Measurements from ENCODE around the gene MPG.

The MPG gene

GRCh38 chr16:83781-84615 lies 6.0 kb downstream of the MPG start:
- DNase-seq = no peak

- DNase-seq = peak; percentile 24
Observed at GRCh38 chr16:84718-85406, 6.8 kb downstream of the MPG start.

DNA sequence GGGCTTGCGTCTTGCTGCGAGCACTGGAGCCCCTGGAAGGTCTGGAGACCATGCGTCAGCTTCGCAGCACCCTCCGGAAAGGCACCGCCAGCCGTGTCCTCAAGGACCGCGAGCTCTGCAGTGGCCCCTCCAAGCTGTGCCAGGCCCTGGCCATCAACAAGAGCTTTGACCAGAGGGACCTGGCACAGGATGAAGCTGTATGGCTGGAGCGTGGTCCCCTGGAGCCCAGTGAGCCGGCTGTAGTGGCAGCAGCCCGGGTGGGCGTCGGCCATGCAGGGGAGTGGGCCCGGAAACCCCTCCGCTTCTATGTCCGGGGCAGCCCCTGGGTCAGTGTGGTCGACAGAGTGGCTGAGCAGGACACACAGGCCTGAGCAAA lies 7.4 kb downstream of the MPG start:
- DNase-seq = no peak

GRCh38 chr16:85865-86264 lies 7.8 kb downstream of the MPG start:
- no peak for DNase-seq

- DNase-seq = no peak
Observed at GRCh38 chr16:86483-86952, 8.5 kb downstream of the MPG start.

- no peak for DNase-seq
Observed at GRCh38 chr16:88613-89012, 10.6 kb downstream of the MPG start.

DNA sequence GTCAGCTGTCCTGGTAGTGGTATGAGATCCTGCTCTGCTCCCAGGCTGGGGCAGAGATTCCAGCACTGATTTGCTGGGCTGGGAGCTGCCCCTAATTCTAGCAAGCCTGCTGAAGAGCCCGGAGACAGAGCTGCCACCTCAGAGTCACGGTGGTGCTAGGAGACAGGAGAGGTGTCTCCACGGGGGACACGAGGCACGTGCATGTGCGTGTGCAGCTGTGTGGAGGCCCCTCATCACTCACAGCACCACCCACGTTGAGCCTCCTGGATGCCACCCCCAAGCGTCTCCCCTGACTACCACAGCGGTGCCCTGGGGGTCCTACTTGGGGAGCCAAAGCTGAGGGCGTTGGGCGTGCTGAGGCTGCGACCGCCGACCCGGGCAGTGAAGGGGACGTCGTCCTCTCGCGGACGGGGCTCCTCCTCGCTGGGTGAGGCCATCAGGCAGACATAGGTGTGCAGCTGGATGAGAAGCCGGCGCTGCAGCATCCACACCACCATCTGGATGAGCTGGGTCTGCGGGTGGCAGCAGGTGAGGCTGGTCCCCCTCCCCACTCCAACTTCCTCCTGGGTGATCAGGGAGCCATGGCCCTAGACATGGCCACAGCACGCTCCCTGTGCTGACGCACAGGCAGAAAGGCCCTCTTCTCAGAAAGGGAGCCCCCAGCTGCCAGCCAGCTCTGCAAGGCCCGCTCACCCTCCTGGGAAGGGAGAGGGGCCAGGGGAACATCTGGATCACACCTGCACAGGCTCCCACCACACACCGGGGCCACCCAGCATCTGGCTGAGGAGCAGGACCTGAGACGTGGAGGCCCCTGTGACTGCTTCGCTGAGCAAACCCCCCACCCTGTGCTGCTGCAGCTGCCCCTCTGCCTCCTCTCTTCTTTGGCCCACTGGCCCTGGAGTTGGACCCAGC lies 11.6 kb downstream of the MPG start:
- DNase-seq = no peak

- no peak for DNase-seq
Observed at GRCh38 chr16:91484-91883, 13.5 kb downstream of the MPG start.

DNA sequence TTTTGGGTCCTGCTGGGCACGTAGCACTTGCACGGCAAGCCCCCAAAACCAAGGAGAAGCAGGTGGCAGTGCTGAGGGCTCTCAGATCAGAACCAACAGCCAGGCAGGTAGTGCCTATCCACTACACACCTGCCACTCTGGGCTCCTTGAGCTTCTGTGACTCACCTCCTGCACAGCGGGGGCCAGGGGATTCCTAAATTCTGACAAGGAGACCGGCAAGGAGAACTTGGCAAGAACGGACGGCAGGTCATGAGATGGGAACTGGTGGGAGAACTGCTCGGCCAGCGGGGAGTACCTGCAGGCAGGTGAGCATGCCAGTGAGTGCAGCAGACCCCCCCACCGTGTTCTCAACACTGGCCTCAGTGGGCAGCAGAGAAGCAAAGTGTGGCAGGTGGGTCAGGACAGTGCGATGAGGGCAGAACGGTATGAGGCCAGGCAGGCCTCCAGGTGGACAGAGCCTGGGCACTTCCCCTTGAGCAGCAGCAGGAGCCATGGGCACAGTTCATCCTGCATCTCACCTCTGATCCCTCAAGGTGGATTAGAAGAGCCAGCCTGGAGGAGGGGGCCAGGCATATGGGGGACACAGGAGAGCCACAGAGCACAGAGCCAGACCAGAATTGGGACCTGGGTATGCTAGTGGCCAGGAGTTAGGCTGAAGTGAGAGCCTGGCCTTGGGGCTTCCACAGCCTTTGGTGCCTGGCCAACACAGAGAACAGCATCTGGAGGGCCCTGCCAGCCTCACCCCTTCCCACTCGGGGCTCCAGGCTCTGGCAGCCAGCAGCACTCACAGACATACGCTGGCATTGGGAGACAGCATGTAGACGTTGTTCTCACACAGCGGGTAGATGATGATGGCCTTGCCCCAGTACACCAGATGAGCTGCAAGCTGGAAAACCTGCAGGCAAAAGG lies 14.7 kb downstream of the MPG start:
- no peak for DNase-seq

GRCh38 chr16:94918-95265 lies 16.9 kb downstream of the MPG start:
- no peak for DNase-seq

GRCh38 chr16:96935-97381 lies 18.9 kb downstream of the MPG start:
- DNase-seq = peak; percentile 85

DNA sequence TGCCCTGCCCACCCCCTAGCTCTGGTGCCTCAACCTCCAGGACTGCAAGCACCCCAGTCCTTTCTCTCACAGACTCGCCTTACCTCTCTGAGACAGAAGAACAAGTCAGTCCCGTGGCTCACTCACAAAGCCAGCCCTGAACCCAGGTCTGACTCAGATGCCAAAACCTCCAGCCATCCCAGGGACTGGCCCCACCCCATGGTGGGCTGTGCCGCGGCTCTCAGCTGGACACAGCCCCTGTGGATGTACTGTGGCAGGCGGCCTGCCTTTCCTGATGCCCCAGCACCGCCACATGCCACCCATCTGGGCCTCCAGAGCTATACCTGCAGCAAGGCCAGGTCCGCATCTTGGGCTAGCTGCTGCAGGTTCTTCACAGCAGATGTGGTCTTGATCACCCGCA lies 19.8 kb downstream of the MPG start:
- no peak for DNase-seq

DNA sequence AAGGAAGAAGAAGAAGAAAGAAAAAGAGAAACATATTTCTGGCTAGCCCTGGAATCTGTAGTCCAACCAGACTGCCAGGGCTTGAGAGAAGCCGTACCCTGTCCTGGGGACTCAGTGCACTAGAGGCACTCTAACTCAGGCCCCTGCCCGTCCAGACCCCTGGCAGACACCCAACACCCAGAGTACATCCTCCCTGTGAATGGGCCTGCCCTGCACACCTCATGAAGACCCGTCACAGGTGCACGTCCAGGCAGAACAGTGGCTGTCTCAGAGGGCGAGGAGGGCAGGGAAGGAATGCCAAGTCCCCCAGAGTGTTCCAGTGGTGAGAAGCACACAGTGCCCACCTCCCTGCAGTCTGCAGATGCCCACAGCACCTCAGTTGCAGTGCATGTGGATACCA lies 23.0 kb downstream of the MPG start:
- DNase-seq = no peak

DNA sequence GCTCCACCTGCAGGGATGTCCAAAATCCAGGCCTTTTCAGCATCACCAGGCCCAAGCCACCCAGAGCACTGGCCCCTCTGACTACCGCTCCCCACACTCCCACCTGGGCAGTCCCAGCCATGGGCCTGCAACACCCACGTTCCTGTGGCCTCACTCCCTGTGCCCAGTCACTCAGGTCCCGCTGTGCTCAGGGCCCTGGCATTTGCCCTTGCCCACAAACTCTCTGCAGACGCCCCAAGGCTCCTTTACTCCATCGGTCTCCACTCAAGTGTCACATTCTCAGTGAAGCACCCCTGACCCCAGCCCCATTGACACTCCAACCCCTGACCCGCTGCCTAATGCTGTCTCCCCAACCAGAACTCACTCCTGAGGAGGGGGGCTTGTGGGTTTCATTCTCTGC lies 23.6 kb downstream of the MPG start:
- DNase-seq = no peak

- DNase-seq = no peak
Observed at GRCh38 chr16:102060-102855, 24.2 kb downstream of the MPG start.

GRCh38 chr16:104355-104754 lies 26.3 kb downstream of the MPG start:
- no peak for DNase-seq

- DNase-seq = no peak
Observed at GRCh38 chr16:104928-105327, 26.9 kb downstream of the MPG start.

DNA sequence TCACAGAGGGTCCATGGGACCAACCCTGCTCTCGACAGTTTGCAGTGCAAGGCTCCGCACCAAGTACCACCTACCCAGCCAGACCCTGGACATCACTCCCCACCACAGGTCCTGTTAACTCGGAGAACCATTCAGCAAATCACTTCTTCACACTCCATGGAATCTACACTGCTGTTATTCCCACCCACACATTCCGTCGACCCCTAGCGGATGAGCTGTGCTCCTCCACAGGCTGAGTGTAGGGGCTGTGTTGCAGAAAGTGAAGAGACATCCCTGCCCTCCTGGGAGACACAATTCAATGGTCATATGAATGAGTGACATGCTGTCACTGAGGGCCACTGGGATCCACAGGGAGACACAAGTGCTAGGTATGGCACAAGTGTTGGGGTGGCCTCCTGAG lies 27.5 kb downstream of the MPG start:
- DNase-seq = no peak

DNA sequence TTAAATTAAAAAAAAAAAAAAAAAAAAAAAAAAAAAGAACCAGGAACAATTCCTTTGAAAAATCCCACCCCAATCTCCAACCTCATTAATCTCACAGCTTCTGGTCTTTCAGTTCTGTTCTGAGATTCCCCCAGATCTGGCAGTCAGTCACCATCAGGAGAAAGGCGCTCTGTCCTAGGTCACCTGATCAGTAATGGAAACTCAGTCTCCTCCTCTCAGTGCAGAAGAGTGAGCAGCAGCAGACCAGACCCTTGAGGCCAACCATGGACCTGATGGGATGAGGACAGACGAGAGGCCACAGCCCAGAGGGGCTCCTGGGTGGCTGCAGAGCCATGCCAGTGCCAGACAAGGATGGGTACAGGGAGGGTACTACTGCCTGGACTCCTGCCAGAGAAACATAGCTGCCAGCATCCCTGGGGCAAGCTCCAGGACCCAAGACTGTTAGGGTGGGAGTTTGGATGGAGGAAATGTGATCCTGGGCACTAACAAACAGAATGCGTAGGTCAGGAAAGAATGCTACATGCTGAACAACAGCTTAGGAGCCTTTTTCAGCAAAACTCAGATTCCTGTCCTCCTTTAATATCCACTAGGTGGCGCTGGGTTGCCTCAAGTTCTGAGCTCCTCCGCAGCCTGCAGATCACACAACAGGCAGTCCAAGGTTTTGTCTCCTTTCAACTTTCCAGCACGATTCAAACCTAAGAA lies 28.7 kb downstream of the MPG start:
- DNase-seq = peak; percentile 73

GRCh38 chr16:112153-112840 lies 34.3 kb downstream of the MPG start:
- DNase-seq = no peak
